NCI-H82 (cell line): ENCODE data around the gene S1PR1.
"Not testable (repeated sequence)": the region's sequence is repeated elsewhere in the genome, so short reads cannot be mapped to it uniquely, and the experiment has no call there.

Experiments used
- DNase-seq: peaks from one replicate; lab custom pipeline; 2025; lab: John Stamatoyannopoulos, UW

S1PR1 gene

DNA sequence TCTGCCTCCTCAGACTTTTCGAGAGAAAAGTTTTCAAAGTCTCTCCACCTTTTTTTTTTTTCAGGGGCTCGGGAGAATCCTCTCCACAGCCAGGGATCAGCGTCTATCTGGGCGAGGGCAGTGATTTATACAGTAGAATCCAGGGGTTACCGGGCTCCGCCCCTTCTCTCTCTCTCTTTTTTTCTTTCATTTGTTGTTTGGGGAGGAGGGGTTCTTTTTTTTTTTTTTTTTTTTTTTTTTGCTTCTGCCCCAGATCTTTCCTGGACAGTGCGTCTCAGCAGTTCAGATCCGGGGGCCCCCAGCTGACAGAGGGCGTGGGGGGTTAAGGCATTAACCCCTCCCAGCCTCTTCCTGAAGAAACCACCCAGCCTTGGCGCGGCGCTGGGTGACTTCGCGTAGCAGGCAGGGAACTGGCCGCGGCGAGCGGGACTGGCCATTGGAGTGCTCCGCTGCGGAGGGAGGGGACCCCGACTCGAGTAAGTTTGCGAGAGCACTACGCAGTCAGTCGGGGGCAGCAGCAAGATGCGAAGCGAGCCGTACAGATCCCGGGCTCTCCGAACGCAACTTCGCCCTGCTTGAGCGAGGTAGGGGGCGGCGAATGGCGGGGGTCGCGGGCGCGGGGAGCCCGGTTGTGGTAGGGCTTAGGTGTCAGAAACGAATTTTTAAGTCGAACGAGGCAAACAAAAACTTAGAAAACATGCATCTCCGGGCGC, at the start of gene S1PR1:
S1PR1 (plus strand) TSS at position 504 of the 713 bp plus-strand sequence. CDS start 1,966 bp downstream, outside the sequence.
- peak; percentile 74 for DNase-seq

DNA sequence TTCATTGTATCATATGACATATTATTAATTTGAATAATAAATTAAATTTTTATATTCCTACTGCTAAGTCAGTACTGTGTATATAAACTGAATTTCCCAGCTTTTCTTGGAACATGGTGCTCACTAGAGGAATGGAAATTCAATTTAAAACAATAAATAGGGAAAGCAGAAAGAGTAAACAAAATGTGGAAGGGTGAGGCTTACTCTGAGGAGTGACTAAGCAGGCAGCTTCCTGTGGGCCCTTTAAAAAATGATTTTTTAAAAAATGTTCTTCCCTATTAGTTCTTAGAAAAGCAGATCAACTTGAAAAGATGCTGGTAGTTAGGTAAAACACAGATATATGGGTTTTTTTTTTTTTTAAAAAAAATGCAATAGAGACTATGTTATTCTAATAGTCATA, 49.5 kb upstream of the S1PR1 start:
- no peak for DNase-seq

DNA sequence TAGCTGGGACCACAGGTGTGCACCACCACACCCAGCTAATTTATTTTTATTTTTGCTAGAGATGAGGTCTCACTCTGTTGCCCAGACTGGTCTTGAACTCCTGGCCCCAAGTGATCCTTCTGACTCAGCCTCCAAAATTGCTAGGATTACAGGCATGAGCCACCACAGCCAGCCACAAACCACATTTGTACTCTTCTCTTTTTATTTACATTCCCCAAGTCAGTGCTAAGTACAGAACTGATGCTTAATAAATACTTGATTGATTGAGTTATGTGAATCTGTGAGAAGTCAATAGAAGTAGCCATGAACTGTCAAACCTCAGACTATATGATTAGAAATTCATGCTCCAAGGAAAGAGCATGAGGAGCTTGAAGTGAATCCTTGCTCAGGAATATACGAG, 48.5 kb upstream of the S1PR1 start:
- DNase-seq: no peak

DNA sequence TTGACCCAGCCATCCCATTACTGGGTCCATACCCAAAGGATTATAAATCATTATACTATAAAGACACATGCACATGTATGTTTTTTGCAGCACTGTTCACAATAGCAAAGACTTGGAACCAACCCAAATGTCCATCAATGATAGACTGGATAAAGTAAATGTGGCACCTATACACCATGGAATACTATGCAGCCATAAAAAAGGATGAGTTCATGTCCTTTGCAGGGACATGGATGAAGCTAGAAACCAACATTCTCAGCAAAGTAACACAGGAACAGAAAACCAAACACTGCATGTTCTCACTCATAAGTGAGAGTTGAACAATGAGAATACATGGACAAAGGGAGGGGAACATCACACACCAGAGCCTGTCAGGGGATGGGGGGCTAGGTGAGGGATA, 47.9 kb upstream of the S1PR1 start:
- not testable (repeated sequence) for DNase-seq

DNA sequence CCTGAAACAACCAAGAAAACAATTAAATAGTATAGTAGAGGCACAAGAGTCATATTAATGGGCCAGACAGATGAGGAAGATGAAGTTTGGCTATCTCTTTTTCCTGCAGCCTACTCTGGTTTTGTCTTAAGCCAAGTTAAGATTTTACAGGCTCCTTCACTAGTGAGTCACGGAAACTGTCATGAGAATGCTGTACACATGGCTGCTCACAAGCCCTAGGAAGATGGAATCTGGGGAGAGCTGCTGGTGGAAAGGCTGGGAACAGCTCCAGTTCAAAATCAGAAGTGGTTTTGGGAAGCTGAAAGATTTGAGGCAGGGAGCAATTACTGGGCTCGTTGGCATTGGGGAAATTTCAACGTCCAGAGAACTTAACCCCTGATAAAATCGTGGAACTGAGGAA, 46.4 kb upstream of the S1PR1 start:
- DNase-seq: no peak

DNA sequence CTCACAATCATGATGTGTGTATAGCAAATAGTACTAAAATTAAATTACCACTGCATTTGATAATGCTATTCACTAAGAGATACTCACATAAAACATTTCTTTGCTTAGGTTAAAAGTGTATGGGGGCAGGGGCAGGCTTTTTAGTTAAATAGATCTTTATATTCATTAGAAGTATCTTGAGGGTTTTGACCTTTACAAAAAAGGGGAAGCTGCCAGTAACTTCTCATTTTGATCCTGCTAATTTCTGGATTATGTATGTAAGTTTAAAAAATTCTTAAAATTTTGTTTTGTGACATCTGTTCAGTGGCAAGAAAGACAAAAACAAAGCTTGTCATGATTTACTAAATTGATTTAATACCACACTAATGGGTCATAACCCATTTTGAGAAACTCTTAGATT, 45.8 kb upstream of the S1PR1 start:
- DNase-seq: no peak

DNA sequence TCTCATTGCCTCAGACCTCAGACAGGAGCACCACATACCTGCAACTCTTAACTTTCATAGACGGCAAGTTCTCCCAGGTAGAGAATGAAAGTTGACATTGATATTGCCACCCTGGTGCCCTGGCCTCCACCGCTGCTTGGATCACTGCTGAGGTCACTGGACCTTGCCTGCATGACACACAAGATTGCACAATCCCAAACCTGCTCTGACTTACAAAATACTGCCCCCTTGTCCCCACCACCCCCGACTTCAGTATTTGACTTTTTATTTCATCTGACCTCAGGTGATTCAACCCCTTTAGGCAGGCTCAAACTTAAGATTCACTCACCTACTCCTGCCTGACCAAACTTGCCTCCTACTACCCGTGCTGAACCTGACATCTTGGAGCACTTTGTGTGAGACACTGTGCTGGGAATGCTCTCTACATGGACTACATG, 43.1 kb upstream of the S1PR1 start:
- no peak for DNase-seq

DNA sequence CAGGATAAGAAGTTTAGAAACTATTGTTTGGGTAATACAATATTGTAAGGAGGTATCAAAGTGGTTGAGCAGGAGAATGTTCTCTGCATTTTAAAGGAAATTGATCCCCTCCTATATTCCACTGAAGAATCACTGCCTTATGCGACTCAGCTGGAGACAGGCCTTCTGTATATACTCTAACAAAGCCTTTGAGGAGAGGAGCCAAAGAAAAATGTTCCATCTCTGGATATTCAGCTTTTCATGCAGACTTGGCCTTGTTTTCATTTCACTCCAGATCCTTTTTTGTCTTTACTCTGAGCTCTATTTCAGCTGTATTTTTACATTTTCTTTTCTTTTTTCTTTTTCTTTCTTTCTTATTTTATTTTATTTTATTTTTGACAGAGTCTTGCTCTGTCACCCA, 42.1 kb upstream of the S1PR1 start:
- DNase-seq: no peak

DNA sequence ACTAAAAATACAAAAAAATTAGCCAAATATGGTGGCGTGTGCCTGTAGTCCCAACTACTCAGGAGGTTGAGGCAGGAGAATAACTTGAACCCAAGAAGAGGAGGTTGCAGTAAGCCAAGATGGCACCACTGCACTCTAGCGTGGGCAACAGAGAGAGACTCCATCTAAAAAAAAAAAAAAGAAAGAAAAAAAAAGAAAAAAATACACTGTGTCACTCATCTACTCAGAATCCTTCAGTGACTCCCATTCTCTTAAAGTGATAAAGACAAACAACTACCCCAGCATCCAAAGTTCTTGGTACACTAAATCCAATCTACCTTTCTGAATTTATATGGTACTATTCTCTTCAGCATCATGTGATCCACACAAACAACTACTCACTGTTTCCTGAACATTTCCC, 40.2 kb upstream of the S1PR1 start:
- no peak for DNase-seq

DNA sequence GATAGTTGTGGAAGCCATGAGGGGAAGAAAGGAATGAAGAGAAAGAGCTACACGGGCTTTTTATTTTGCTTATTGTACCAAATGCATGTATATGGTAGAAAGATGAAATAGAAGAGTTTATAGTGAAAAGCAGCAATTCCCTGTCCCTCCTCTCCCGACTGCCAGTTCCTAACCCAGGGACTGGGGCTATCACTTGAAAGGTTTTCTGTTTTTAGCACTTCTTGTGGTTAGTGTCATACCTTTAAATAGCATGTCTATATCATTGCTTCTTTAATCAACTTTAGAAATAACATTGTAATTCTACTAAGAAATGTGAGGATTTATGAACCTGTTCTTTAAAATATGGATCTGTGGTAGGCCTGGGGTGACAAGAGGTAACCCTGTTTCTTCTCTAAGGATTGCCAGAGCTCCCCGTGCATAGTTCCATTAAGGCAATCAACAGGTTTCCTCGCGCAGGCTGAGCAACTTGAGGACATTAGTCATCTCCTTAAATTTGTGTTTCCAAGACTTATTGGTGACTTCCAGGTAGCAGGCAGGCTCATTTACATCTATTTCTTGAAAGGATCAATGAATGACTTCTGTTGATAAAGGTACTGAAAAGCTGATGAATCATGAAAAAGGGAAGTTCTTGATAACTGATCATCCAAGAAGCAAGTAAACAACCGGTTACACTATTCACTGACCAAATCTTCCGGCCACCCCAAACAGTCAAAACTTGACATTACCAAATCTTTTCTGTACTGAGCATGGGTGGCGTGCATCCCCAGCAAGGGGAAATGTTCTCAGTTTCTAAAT, 37.8 kb upstream of the S1PR1 start:
- no peak for DNase-seq

DNA sequence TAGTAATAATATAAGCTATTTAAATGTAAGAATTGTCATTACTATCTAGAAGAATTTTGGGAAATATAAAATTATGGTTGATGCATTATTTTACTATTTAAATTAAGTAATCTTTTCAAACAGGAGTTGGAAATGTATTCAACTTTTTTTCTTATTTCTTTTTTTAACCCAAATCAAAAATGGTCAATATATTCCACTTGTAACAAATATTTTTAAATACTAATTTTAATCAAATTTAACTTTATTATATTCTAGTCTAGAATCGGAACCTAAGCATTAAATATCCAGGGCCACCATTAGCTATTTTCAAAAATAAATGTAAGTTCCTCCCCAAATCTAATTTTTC, 37.2 kb upstream of the S1PR1 start:
- no peak for DNase-seq

DNA sequence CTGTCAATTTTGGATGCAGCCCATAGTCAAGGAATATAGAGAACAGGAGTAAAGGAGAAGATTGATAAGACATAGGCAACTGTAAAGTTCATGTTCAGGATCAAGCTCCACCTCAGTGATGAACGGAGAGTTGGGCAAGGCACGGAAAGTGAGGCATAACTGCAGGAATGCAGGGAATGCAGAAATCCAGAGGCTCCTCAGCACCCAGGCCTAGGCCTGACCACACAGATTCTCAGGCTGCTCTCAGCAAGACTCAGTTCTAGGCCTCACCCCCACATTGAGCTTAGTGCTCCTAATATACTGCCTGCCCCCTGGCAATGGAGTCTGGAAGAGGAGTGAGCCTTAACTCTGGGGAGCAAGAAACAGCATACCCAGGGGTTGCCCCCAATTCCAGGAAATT, 36.3 kb upstream of the S1PR1 start:
- peak; percentile 22 for DNase-seq

DNA sequence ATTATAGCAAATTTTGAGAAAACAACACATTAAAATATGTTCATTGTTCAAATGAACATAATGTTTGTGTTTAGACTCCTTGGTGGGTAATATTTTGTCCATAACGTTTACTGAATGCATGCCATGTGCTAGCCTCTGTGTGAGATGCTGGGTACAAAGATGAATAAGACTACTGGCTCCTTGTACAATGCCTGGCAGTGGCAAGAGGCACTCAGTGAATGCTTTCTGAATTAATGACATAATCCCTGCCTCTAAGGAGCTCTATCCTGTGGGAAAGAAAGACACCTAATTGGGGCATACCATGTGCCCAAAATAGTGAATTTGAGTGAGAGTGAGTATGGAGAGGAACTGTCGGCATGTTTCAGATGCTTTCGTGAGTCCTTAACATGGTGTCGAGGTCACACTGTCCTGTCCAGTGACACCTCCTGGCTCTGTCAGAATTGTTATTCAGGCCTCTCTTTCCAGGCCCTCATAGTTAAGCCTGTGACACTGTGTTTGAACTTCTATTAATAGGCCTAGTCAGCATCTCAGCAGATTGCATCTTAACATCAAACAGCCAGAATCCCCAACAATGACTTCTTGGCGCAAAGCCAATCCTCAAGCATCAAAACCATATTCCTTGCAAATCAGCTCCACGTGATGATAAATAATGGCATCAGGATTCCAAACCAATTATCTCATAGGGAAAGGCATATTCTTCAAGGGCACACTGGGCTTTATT, 32.8 kb upstream of the S1PR1 start:
- DNase-seq: peak; percentile 99

DNA sequence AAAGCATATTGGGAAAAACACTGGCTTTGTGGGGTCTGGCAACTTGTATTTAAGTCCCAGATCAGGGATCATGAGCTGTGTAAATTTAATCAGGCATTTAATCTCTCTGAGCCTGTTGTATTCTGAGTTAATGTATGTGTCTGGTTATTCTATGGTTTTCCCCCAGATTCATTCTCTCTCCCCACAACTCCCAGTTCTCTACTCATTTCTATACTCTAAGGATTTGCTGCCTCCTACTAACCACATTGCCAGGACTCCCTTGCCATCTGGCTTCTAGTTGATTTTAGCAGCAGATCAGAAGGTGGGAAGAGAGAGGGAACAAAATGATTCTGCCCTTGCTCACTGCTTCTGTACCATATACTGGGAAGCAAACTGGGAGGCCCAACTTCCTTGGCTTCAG, 31.4 kb upstream of the S1PR1 start:
- peak; percentile 85 for DNase-seq

DNA sequence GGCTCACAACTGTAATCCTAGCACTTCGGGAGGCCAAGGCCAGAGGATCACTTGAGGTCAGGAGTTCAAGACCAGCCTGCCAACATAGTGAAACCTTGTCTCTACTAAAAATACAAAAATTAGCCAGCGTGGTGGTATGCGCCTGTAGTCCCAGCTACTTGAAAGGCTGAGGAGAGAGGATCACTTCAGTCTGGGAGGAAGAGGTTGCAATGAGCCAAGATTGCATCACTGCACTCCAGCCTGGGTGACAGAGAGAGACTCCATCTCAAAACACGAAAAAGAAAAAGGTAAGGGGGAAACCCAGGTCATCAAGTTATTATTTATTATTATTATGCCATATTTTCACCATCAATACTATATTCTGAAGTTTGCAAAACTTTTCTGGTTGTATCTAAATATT, 30.7 kb upstream of the S1PR1 start:
- not testable (repeated sequence) for DNase-seq

DNA sequence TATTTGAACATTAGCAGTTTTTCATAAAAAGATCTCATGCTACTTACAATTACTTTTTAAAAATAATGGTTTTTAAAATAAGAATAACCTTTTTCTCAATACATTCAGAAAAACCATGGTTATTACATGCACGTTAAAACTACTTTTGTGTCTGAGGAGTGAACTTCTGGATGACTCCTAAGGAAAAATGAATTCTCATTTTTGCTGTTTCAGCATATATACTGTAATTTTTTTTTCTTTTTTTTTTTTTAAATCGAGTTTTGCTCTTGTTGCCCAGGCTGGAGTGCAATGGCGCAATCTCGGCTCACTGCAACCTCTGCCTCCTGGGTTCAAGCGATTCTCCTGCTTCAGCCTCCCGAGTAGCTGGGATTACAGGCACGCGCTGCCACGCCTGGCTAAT, 29.5 kb upstream of the S1PR1 start:
- not testable (repeated sequence) for DNase-seq

DNA sequence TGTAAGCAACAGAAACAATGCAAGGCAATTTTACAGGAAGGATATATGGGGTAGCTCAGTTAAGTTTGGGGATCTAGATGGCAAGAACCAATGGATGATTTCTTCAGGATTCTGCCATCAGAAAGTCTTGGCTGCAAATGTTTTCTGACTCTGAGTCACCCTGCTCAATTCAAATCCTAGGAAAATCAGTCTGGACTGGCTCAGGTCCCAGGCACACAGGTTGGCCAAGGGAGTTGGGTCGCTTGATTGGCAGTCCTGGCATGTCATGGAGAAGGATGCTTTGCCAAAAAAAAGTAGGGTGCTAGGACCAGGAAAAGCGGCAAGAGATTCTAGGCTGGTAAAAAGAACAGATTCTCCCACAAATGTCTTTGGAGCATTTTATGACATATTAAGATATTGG, 28.9 kb upstream of the S1PR1 start:
- no peak for DNase-seq

DNA sequence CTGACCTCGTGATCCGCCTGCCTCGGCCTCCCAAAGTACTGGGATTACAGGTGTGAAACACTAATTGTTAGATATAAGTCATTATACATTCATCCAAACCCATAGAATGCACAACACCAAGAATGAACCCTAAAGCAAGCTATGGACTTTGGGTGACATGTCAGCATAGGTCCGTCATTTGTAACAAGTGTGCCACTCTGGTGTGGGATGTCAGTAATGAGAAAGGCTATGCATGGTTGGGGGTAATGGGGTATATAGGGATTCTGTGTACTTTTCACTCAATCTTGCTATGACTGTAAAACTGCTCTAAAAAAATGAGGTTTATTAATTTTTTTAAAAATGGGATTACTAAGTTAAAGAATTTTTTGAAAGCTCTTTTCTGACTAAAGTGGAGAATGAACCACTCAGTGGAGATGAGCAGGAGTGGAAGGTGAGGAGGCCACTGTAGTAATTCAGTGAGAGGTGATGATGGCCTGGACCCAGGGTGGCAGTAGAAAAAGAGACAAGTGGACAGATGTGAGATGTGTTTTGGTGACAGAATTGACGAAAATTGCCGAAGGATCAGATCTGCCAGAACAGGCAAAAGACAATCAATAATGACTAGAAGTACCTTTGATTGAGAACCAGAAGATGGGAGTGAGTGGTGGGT, 21.3 kb upstream of the S1PR1 start:
- DNase-seq: no peak

DNA sequence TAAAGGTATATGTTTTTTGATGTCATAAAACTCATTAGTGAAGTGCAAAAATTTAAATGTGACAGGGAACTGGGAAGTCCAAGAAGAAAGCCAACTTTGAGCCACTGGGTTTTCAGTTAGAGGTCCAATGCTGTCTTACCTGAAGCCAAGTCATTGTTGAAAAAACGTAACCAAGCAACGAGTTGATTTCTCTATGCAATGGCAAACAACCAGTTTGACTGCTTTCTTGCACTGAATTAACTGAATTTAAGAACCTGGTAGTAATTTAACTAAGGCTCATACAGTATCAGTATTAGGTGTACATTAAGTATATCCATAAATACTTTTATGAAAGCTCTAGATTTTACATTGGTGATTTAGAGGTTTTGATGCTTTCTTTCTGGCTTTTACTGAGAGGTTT, 20.2 kb upstream of the S1PR1 start:
- no peak for DNase-seq

DNA sequence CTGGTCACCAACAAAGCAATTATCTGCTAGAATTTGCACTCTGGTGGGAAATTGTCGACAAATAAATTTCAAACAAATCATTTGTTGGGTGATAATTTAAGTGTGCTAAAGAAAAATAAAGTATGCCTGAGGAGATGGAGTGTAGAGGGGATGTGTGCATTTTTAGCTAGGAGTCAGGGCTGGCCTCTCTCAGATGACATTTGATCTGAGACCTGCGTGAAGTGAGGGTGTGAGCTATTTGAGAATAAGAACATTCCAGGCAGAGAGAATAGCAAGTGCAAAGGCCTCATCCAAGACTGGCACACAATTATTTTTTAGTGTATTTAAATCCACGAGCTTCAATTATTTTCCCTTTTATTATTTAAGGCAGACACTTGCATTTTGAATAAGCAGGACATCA, 19.7 kb upstream of the S1PR1 start:
- no peak for DNase-seq

DNA sequence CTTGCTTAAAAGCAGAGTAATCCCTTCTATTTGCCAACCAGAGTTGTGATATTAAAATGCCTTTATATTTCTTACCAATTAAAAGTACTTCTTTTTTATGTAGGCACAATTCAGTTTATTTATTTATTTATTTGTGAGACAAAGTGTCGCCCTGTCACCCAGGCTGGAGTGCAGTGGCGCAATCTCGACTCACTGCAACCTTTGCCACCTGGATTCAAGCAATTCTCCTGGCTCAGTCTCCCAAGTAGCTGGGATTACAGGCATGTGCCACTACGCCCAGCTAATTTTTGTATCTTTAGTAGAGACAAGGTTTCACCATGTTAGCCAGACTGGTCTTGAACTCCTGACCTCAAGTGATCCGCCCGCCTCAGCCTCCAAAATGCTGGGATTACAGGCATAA, 17.9 kb upstream of the S1PR1 start:
- not testable (repeated sequence) for DNase-seq
